ENCODE measurements around the gene EIF4E2.

- no peak for TF ChIP-seq POLR2A (IDR thresholded peaks at IDR 0.05)
- TF ChIP-seq CTCF (IDR thresholded peaks at IDR 0.05) = no peak
Observed at GRCh38 chr2:232597362-232598079, 47.0 kb downstream of the EIF4E2 start.

All from prostate gland (tissue), 2 donors.